NCI-H2107 treated with DMSO at 0.1 percent for 48 hours (cell line): Measurements from ENCODE around the gene GREB1L.
"Not testable (repeated sequence)": the region's sequence is repeated elsewhere in the genome, so short reads cannot be mapped to it uniquely, and the experiment has no call there.

Source experiments
- DNase-seq: peaks from one replicate; lab custom pipeline; 2025; ENCODE audit not compliant: unreplicated experiment; lab: John Stamatoyannopoulos, UW

Gene GREB1L

DNA sequence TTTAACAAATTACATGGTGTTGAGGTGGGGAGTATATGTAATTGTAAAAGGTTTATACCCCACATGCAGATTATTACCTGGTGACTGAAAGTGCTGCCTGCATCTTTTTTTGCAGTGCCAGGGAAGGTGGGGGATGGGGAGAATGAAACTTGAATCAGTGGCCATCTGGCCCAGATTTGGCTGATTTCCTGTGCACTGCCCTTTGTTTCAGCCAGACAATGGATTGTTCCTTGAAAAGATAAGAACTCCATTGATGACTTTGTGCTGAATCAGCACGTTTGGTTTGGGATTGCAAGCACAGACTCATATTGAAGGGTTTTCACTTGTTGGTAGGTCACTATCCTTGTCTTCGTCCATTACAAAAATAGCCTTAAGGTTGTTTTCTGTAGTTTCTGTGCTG is 20.9 kb downstream of the GREB1L start:
- no peak for DNase-seq

DNA sequence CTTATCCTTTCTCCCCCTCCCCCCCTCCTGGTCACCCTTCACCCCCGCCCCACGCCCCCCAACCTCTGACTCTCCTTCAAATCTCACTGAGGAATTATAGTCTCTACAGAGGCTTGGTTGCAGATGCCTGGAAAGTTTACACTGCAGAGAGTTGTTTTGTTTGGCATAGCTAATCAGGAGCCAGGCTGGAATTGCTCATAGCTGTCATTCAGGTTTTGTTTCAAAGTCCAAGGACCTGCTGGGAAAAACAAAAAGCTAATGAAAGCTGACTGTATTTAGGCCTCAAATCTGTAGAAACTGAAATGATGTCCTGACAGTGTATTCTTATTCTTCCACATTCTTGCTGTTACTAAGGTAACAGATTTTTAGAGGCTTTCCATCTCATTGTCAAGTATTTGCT is 22.6 kb downstream of the GREB1L start:
- no peak for DNase-seq

DNA sequence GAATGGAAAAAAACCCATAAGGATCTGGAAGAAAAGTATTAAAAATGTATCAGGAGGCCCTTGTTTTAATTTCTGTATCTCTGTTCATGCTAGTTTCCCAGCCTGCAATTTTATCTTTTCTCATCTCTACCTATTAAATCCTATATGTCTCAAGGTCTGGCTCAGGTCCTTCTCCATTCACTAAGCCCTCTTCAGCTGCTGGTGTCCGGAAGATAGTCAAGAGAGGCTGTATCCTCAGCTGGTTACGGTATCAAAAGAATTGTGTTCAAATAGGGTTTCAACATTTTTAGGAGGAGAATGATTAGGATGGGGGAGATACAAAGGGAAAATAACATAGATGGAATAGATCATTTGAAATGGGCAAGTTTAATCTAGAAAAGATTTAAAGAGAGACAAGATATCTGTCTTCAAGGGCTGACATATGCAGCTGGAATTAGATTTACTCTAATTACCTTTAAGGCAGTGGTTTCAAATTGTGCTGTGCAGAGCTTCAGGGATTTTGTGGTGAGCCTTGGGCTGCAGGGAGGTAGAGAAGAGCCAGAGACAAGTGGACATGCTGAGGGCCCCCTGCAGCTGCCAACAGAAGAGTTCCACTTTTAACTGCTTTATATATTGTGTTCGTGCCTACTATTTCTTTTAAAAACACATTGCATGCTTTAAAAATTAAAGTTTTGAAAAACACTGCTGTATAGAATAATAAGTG is 24.1 kb downstream of the GREB1L start:
- DNase-seq, result no peak

DNA sequence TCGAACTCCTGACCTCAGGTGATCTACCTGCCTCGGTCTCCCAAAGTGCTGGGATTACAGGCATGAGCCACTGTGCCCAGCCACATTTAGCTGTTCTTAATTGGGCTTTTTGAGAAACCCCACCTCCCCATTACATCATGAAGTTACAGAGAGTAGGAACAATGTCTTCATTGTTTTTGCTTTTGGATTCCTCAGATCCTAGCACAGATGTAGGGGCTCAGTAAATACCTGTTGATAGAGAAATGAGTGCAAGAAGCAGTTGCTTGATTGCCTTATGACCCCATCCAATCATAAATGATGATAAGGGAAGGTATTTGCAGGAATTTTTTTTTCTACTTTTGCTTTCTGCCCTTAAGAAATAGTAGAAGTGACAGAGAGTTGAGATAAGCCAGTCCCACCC is 25.4 kb downstream of the GREB1L start:
- DNase-seq, result no peak

DNA sequence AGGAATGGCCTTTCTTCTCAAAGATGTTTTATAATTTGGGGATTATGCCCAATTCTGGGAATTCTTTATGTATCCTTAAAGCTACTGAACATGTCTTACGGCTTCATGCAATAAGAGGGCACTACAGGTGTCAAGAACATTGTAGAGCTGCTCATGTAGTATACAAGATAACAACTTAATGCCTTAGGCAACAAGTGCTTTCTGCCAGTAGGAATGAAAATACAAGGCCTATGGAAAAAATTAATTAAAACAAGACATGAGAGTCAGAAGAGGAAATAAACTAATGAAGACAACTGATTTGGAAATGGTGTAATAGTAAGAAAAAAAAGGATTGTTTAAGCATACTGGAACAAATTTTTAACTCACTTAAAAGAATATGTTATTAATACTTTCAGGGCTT is 27.3 kb downstream of the GREB1L start:
- DNase-seq, result no peak

DNA sequence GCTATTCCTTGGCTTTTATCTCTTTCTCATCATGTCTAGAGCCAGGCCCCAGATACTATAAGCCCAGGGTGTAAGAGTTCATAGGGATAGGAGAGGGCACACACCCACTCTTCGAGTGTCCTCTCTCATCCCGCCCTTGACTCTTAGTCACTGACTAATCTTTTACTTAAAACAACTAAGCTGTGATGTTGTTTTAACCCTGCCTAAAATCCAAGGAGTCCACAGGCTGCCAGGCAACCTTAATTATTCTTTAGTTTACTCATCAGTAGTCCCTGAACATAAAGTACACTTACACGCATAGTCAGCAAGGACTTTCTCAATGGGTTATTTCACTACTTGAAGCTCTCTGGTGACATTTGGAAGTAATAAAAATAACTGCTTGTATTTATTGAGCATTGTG is 28.4 kb downstream of the GREB1L start:
- no peak for DNase-seq

DNA sequence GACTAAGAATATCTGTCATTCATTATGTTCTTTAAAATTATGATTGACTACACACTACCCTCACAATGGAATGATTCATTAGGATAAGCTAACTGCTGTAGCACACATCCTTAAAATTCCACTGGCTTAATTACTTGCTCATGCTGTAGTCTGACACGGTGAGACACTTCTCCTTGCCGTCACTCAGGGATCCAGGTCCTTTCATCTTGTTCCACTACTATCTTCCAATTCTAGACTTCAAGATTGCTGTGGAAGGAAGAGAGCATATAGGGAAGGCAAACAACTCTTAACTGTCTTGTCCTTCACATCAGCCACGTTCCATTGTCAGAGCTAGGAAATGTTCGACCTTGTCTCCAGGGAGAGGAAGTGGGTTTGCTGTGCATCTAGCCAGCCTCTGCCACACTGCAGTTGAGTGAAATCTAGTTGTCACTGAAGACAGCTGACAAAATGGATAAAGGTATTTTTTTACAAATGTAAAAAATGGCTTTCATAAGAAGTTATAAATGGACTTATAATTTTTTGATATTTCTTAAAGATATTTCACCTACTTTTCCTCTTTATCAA is 30.1 kb downstream of the GREB1L start:
- no peak for DNase-seq

DNA sequence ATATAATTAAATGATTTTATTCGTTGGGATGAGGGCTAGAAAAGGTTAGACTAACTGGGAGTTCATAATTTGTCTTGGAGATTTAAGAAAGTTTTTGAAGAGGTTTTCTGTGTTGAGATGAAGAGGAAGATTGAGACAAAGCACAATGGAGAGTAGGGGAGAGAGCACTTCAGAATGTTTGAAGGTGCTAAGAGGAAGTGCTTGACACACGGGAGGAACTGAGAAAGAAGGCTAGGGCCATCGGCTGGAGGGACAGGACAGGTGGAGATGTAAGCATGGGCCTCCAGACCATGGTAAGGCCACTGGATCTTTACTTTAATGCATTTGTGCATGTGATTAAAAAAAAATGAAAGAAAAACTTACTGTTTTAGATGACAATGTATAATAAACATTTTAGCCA is 31.5 kb downstream of the GREB1L start:
- DNase-seq, result no peak

DNA sequence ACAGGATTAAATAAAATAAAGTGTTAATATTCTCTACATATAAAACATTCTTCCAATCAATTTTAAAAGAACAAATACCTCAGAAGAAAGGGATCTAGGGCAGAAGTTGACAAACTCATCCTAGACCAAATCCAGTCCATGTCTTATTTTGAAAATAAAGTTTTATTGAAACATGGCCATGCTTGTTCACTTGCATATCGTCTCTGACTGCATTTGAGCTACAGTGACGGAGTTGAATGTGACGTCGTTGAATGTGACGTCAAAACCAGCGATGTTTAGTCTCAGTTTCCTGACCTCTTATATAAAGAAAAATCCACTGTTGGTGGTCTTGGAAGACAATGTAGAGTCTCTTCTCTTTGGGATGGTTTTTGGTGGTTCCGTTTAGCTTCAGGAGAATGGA is 33.6 kb downstream of the GREB1L start:
- DNase-seq, result no peak

DNA sequence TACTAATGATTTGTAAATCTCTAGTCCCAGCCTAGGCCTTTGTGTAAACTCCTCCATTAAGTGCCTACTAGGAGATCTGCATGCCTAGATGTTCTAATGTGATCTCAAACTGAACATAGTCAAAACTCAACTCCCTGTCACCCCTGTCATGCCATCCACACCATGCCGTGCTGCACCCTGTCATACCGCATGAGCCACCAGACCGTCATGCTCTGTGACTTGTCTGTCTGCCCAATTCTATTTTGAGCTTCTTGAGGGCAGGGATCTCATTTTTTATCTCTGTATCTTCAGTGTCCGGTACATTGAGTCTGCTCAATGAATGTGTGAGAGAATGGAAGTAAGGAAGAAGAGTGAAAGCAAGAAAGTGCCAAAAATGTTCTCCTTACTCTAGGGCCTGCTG is 35.5 kb downstream of the GREB1L start:
- no peak for DNase-seq

DNA sequence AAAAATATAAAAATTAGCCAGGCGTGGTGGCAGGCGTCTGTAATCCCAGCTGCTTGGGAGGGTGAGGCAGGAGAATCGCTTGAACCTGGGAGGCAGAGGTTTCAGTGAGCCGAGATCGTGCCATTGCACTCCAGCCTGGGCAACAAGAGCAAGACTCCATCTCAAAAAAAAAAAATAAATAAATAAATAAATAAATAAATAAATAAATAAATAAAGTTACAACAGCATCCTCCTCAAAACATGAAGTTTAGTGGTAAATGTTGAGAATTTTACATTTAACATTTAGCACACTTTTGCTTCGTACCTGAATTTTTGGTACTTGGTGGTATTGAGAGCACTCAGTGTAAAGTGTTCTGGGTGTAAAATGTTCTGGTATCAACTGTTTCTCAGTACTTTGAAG is 36.2 kb downstream of the GREB1L start:
- DNase-seq, result not testable (repeated sequence)

DNA sequence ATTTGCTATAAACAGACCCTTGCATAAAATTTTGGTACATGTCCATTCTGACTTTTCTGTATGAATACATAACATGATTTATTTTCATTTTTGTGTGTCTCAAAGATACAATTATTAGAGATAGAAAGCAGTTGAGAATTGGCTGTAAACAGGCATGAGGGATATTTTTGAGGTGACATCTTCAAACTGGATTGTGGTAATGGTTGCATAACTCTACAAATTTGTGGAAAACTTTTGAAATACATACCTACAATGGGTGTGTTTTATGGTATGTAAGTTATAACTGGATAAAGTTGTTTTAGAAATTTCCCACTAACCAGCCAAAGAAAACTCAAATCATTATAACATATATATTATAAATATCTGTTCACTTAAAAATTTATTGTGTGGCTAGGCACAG is 39.6 kb downstream of the GREB1L start:
- DNase-seq, result no peak

DNA sequence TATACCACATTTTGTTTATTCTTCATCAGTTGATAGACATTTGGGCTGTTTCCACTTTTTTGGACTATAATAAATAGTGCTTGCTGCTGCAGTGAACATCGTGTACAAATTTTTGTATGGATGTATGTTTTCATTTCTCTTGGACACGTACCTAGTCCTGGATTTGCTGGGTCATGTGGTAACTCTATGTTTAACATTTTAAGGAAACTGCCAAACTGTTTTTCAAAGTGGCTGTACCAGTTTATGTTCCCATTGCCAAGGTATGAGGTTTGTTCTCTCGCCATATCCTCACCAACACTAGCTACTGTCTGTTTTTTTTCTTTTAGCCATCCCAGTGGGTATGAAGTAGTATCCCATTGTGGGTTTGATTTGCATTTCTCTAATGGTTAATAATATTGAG is 42.5 kb downstream of the GREB1L start:
- no peak for DNase-seq

DNA sequence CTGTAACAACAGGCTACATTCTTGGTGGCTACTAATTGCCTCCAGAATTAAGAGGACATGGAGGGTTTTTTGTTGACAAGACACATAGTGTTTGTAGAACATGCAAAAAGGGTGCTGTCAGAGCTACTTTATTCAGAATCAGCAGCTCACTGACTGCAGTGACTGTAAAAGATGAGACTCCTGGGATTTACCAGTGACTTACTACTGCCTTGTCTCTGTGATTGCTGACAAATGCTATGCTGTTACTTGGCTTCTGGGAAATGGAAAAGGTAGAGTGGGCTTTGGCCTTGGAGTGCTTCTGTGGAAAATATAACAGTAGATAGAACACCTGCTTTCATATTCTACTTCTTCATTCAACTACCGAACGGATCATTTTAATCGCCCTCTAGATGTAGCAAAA is 47.8 kb downstream of the GREB1L start:
- DNase-seq, result no peak

DNA sequence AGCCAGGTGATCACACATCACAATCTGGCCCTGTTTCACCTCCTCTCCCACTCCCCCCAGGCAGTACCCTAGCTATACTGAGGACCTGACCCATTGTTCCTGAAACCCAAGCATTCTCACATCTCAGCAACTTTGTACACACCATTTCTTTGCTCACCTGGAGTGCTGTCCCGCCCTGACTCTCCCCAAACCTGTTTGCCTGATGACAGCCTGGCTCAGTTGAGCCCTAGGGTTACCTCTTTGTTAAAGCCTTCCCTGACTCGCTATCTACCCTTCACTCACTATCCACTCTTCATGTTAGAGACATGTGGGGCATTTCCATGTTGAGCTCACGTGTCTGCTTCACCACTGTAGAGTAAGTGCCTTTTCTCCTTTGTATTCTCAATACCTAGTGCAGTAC is 49.1 kb downstream of the GREB1L start:
- no peak for DNase-seq

DNA sequence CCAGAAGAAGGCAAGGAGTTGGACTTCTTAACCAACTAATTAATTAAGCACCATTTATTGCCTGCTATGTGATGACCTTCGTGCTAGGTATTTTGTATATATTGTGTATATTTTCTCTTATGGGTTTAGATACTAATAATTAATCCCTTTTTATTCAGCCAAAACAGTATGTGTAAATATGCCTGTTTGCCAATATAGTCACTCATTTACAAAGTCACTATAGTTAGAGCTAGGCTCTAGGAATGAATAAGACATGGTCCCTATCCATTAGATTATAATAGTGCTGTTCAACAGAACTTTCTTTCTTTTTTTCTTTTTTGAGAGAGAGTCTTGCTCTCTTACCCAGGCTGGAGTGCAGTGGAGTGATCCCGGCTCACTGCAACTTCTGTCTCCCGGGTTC is 51.4 kb downstream of the GREB1L start:
- no peak for DNase-seq

DNA sequence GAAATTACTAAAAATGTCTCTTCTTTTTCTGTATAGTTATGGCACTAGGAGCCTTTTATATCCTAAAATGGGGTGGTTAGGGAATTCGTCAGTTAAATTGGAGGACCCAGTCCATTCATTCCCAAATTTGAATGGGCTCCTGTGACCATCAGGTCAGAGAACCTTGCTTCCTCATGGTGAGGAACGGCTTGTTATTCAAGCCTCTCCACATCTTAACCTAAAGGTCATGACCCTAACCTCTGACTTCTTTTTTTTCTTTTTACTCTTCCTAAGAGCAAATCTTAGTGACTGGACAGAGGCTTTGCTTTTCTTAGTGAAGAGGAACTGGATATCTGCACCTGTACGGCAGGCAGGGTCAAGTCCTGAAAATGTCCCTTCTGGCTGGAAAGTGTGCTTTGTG is 53.1 kb downstream of the GREB1L start:
- DNase-seq, result no peak

DNA sequence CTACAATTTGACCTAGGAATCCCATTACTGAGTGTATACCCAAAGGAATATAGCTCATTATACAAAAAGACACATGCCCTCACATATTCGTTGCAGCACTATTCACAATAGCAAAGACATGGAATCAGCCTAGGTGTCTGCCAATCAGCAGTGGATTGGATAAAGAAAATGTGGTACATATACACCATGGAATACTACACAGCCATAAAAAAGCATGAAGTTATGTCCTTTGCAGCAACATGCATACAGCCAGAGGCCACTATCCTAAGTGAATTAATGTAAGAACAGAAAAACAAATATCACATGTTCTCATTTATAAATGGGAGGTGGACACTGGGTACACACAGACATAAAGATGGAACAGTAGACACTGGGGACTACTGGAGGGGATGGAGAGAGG is 54.0 kb downstream of the GREB1L start:
- DNase-seq, result no peak

DNA sequence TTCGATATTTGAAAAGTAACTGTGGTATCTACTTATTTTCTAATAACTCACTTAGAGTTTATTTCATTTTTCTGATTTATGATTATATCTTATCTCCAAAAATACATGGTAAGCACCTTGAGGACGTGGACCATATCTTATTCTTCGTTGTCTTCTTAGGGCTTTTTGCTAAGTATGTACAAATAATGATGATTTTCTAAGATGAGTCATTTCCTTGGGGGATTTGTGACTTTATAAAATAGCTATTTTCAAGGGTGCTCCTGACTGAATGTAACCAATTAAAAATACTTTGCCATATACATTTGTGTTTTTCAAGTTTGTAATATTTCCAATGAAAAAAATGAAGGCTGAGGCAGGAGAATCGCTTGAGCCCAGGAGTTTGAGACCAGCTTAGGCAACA is 56.3 kb downstream of the GREB1L start:
- DNase-seq, result no peak

DNA sequence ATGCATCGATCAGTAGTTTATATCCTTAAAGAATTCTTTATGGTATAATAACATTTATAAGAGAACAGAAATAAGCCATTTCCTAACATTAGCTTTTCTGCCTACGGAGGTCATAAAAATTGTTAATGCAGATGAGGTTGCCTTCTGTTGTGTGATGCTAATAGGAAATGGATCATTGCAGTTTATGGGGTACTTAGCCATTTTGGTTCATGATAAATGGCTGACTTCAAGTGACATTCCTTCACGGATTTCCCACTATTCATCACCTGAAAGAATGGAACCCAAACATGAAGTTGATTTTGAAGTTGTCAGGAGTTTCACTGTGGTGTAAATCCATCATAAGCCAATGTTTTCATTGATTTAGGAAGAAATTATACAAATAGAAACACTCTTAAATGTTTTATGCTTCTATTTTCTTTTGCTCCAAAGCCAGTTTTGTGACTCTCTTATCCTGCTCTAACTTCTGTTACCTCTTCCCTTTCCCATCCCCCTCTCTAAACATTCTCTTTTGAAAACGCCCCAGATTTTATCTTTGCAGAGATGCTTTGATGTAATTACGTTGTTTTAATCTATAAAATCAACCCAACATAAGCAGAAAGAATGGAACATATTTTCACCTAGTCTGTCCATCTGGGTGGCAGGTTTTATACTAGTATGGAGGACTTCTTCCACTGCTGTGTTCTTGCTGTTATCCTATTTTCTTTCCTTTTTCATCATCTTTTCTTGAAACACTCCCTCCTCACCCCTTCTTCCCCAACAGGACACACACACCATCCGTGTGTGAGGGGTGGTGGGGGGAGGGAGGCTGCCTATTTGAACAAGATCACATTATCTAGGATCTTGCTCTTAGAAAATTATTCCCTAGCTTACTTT is 58.2 kb downstream of the GREB1L start:
- no peak for DNase-seq

DNA sequence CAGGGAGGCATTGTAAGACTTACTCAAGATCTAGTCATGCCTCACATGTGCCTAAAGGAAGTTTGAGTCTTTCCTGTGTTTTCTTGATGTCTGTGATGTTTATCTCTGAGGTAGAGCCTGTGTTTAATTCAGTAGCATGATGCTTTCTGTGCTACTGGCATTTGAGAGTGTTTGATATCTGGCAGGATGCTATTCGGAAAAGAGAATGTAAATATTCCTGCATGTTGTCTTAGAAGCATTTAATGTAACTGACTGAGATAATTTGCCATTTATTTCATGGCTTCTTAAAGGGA is 58.8 kb downstream of the GREB1L start:
- no peak for DNase-seq

DNA sequence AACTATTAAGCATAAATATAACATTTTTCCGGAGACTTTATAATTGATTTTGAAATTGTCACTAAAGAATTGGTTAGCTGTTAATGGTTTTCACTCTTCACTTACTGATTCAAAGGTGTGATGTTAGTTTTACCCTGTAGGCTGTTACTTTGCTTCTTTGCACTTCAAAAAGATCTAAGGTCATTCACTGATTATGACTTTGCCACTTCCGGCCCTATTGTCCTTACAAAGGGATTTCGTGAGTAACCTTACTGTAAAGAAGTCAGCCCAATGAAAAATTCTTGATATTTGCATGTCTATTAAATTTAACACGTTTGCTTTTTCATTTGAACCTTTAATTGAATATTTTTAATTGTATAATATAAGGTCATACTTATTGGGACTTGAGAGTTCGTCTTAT is 61.4 kb downstream of the GREB1L start:
- DNase-seq, result no peak

DNA sequence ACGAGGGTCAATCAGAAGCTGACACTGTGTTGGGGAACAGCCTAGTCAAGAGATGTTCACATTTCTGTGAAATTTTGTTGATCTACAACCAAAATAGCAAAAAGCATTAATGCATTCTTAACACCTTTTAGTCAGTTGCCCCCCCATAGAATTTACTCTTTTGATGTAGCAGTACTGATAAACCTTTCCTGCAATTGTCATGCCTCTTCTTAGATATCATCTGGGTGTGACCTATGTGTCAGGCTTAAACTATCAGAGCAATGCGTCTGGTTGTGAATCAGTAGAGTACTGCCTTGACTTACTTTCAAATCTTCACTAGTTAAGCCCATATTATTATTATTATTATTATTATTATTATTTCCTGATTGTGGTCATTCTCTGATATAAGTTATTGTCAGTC is 61.9 kb downstream of the GREB1L start:
- DNase-seq, result no peak
